ENCODE measurements around the gene ST14. TPM values are rescaled to one million over a fixed set of nuclear protein-coding genes. Genes with fewer than 3 reads are reported as not detected.
"Not testable (repeated sequence)": the region's sequence is repeated elsewhere in the genome, so short reads cannot be mapped to it uniquely, and the experiment has no call there.

Gene ST14
- total RNA-seq, 4 donors from 2014 or later, result 0.62 to 16.5 (median 1.8) TPM

DNA sequence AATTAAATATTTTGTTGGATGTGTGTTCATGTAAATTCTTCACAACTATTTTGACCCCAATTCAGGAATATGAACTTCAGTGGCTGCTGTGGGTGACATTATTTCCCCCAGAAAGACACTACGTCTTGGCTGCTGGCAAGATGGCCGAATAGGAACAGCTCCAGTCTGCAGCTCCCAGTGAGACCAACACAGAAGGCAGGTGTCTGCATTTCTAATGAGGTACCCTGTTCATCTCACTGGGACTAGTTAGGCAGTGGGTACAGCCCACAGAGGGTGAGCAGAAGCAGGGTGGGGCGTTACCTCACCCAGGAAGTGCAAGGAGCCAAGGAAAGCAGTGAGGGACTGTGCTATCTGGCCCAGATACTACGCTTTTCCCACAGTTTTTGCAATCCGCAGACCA is 89.8 kb downstream of the ST14 start:
- H3K4me1 ChIP-seq, result peaks cover 0 to 14% (median 6%) of the 10 kb centered on the region in 3 donors
- WGBS, 2 donors (ENCODE audit: low coverage in 1 of 2), result 83% methylated on average over 5 of the region's 5 CpGs; no CpG with 5 or more reads in 1 of the 2 donors
- no peak for ATAC-seq
- TF ChIP-seq POLR2A (IDR thresholded peaks at IDR 0.05) (no peak), EP300 (IDR thresholded peaks at IDR 0.05) (no peak), POLR2AphosphoS5 (IDR thresholded peaks at IDR 0.05) (no peak), CTCF (IDR thresholded peaks at IDR 0.05) (no peak)
- H3K4me3 ChIP-seq, result no peak overlapping the region
- no peaks in the 10 kb centered on the region for H3K36me3 ChIP-seq
- no peak overlapping the region for H3K27ac ChIP-seq
- H3K27me3 ChIP-seq, result no peaks in the 10 kb centered on the region
- no peaks in the 10 kb centered on the region for H3K9me3 ChIP-seq

- not testable (repeated sequence) for ATAC-seq
Measured at GRCh38 chr11:130249929-130250328, 90.3 kb downstream of the ST14 start.

DNA sequence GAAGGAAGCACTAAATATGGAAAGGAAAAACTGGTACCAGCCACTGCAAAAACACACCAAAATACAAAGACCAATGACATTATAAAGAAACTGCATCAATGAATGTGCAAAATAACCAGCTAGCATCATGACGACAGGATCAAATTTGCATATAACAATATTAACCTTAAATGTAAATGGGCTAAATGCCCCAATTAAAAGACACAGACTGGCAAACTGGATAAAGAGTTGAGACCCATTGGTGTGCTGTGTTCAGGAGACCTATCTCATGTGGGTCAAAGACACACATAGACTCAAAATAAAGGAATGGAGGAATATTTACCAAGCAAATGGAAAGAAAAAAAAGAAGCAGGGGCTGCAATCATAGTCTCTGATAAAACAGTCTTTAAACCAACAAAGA is 92.2 kb downstream of the ST14 start:
- ATAC-seq, H3K36me3 ChIP-seq: not testable (repeated sequence)
- WGBS, 2 donors (ENCODE audit: low coverage in 1 of 2), result 90 to 93% methylated on average over 1 of the region's 1 CpG

More at GRCh38 chr11:130249929-130250328, 90.3 kb downstream of the ST14 start:
- H3K27me3 ChIP-seq, H3K27ac ChIP-seq, H3K9me3 ChIP-seq, H3K36me3 ChIP-seq, H3K4me3 ChIP-seq: not testable (repeated sequence)
- WGBS, 2 donors (ENCODE audit: low coverage in 1 of 2), result no CpG with 5 or more reads among the region's 5 CpGs
- H3K4me1 ChIP-seq, result peaks cover 0 to 14% (median 6%) of the 10 kb centered on the region in 3 donors

More for the DNA sequence above, 92.2 kb downstream of the ST14 start:
- peaks cover 0 to 10% (median 4%) of the 10 kb centered on the region in 3 donors for H3K4me1 ChIP-seq
- not testable (repeated sequence) for H3K9me3 ChIP-seq, H3K4me3 ChIP-seq, H3K27me3 ChIP-seq, H3K27ac ChIP-seq

Small RNAs within 50 kb of the gene (small RNA-seq; reads per million reads assigned to genes)
- gene RF00015, result 0 reads per million in 4 donors

Other genes starting within 250 kb of the ST14 start
- 10 to 100 TPM in 1 of 4 donors, 1 to 10 TPM in 3; 6.6 to 12.0 (median 7.4) TPM for gene PRDM10, start 156.9 kb upstream of the ST14 start, total RNA-seq
- 100 to 1,000 TPM; 386 to 533 (median 452) TPM for gene APLP2, start 89.9 kb upstream of the ST14 start, total RNA-seq
- 10 to 100 TPM; 48.8 to 72.3 (median 60.1) TPM for gene ZBTB44, start 155.1 kb downstream of the ST14 start, total RNA-seq